NCI-H526 treated with DMSO at 0.1 percent for 48 hours (cell line): Measurements from ENCODE around the gene RER1.

Experiments
- DNase-seq: peaks from one replicate; lab custom pipeline; 2025; lab: John Stamatoyannopoulos, UW

RER1 gene

DNA sequence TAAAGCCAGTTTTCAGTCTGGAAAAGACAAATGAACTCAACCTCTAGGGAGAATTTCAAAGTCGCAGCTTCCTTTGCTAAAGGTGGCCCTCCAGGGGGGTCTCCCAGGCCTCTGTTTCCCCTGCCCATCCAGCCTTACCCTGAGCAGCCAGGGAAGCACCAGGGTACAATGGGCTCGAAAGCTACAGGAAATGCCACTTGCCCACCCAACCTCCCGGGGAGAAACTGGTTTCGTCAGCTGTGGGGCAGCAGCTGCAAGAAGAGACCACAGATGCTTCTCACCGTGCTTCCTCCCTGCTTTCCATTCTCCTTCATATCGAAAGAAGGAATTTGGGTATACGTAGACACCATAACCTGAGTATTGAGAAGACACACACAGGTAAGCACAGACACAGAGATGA lies 2.0 kb upstream of the RER1 start:
- DNase-seq = no peak

DNA sequence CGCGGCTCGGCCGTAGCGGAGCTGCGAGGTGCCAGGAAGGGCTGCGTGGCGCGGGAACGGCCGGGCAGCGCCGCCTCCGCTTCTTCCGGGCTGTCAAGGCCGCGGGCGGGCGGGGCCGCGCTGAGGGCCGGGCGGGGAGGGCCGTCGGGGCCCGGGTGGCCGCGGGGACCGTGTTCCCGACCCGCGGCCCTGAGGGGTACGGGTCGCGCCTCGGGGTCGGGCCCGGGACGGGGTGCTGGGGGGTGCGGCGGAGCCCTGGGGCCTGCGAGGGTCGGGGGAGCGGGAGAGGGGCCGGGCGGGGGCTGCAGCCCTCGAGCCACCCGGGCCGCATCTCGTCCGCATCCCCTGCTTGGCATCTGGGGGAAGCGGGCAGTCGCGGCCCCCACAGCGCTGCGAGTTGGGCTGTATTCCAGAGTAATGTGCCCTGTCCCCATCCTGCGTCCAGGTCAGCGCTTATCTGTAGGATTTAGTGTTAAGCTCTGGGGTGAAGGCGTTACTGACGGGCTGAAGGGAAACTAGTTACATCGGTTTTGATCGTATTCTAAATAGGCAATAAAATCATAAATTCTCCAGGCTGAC lies 379 bp downstream of the RER1 start:
- no peak for DNase-seq

DNA sequence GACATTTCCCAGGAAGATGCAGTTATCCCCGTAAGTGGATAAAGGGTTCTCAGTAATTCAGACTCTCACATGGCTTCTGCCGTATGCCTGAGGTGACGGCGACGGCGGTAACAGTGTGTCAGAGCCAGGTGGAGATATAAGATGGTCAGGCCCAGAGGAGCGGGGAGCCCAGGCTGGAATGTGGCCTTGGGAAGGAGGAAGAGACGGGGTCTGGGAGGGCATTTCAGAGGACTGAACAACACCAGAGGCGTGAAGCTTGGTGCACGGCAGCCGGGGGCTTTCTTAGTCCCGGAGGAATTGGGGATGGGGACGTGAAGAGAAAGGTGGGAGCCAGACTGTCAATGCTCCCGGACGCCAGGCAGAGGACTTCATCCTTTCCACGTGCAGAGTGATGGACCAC lies 1.0 kb downstream of the RER1 start:
- DNase-seq = no peak

DNA sequence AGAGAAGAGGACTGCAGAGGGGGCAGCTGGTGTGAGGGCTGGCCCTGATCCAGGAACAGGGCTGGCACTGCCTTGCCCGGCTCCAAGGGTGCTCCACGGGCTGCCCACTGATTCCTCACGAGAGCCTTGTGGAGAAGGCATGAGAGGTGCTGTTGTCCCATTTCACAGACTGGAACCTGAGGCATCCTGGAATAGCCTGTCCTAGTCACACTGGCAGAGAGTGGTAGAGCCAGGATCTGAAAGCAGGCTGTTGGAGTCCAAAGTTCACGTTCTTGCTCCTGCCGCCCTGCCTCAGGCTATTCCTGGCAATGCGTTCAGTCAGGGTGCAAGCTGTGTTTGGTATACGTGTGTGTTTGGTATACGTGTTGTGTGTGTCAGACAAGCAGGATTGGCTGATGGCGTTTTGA lies 1.8 kb downstream of the RER1 start:
- no peak for DNase-seq

DNA sequence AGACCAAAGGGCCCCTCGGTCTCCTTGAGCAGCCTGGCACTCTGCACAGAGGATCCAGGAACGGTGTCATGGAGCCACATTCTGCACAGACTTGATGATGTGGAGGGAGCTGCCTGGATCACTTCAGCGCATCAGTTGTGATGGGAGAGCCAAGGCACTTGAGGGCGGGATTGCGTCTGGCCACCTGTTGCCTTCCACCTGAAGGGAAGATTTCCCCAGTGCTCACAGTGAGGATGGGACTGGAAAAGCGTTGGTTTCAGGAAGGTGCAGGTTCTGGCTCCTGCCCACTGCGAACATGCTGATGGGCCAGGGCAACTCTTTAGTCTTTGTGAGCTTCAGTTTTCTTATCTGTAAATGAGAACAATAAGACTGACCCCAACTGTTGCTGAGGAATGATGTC lies 2.6 kb downstream of the RER1 start:
- no peak for DNase-seq

DNA sequence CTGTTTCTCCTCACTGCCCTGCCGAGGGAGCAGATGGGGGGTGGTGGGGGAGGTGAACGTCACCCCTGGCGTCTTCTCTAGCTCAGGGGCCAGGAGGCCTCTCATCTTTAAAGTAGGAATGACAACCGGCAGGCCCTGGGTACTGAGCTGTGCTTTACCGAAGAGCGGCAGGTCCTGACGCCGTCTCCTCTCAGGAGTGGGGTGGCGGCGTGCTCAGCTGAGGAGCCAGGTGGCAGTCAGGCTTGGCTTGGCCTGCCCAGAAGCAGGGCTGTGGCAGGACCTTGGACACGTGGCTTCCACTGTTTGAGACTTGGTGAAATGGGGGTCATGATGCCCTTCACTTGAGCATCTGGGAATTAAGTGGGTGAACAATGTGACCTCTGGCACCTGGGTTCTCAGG lies 3.1 kb downstream of the RER1 start:
- no peak for DNase-seq

DNA sequence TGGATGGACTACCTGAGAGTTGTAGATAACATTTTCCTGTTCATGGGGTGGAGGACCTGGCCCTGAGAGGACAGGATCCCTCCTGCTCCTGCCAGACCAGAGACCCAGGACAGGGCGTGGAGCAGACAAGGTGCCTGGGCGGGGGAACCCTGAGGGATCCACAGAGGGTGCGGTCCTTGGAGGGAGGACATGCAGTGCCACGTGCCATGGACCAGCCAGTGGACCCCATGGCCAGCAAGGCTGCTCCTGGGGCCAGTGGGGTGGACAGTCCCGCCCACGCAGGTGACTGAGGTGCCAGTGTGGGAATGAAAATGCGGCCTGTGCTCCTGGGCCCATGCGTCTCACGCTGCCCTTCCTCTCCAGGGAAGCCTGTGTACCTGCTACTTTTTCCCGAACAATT lies 3.6 kb downstream of the RER1 start:
- DNase-seq = no peak

DNA sequence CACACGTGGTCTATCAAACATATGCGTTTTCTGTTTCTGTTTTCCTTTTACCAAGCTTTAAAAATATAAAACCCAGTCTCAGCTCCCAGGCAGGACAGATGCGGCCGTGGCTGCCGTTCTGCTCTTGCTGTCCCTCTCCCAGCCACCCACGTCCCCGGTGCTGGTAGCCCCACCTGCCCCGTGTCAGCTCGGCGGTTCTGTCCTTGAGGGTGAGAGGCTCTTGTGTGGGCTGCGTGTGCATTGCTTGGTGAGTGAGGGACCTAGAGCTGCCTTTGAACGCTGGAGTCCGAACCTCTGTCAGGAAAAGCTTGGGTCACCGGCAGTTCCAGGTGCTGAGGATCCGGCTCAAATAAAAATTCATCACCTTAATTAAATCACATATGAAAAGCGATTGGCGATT lies 4.4 kb downstream of the RER1 start:
- no peak for DNase-seq

DNA sequence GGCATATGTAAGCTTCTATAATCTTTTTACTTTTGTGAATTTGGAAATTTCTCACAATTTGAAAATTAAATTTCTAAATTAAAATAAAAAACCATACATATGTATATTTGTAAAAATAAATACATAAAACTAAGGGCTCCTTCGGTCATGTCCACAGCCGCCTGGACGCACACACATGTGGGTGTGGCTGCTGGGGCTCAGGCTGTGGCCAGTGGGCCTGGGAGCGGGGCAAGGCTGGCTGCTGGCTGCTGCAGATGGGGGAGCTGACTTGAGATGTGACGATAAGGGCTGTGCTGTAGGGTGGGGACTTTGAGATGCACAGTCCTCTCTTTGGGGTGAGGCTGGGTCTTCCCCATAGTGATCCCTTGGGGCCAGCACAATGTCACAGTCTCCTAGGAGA lies 4.8 kb downstream of the RER1 start:
- no peak for DNase-seq

DNA sequence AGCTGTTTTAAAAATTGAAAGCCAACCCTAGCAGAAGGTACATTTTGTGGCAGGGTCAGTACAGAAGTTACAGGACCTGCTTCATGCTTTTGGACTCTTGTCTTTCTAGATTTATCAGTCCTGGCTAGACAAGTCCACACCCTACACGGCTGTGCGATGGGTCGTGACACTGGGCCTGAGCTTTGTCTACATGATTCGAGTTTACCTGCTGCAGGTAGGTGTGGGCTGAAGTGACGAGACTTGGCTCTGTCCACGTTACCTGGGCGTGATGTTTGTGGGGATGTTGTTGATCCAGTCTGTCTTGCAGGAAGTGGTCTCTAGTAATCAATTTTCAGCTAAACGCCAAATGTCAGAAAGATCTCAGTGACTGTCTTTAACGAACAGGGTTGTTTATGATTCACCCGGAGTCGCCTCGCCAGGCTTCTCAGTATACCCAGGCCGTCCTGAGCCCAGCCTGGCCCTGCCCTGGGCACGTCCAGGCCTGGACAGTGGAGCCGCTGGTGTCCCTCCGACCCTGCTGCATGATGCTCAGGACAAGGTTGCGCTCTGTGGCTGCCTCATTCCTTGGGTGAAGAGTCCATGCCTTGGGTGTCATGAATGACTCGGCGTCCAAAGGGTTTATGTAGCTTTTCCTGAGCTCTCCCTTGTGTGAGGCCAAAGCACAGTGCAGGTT lies 5.5 kb downstream of the RER1 start:
- no peak for DNase-seq

DNA sequence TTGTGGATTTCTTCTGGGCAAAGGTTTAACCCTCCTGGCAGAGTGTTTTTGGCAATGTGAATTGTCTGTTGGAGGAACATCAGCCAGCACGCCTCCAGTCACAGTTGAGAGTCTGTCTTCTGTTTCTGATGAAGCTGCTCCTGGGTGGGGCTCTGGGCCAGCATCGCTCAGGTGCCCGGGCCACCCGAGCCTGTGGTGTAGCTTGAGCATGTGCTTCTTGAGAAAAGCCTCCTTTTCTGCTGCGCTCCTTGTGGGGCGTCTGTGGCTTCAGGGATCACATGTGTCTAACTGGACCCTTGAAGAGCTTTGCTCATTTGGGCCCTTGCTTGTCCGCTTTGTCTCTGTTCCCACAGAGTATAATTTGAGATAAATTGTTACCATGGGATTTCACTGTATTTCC lies 7.2 kb downstream of the RER1 start:
- DNase-seq = no peak

DNA sequence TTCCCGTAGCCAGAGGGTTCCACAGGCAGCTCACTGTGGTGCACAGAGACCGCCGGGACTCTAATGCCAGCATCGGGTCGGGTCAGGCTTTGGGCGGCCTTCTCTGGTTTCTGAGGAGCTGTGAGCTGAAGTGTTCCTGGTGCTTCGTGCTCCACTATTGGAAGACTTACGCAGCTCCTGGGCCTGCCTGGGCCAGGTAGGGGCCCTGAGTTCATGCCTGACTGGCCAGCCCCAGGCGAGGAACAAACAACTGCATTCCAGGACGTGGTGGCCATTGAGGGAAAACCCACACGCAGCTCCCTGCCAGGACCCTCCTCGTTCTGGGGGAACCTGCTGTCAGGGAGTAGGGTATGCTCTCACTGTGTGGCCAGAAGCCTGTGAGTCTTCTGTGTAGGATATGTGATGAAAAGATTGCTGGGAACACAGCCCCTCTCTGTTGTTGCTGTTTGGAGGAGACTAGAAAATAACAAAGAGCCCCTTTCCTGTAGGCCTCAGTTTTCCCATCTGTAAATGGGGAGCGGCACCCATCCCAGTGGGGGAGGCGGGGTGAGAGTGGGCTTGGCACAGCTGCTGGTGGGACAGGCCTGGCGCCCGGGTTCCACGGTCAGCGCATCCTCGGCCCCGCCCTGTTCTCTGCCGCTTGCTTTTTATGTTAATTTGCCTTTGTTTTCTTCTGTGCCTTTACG lies 8.4 kb downstream of the RER1 start:
- no peak for DNase-seq

DNA sequence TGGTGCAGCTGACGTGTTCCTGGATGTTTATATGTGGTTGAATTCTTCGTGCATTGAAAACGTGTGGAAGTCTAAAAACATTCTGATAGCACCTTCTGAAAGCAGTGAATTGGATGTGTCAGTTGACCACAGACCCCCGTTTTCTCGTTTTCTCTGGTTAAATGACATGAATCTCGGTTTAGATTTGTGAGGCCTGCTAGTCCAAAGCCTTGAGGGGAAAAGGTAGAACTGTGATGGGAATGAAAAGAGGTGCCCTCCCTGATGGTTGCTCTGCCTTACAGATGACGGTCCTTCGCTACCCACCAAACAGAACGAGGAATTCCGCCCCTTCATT lies 8.9 kb downstream of the RER1 start:
- DNase-seq = no peak

DNA sequence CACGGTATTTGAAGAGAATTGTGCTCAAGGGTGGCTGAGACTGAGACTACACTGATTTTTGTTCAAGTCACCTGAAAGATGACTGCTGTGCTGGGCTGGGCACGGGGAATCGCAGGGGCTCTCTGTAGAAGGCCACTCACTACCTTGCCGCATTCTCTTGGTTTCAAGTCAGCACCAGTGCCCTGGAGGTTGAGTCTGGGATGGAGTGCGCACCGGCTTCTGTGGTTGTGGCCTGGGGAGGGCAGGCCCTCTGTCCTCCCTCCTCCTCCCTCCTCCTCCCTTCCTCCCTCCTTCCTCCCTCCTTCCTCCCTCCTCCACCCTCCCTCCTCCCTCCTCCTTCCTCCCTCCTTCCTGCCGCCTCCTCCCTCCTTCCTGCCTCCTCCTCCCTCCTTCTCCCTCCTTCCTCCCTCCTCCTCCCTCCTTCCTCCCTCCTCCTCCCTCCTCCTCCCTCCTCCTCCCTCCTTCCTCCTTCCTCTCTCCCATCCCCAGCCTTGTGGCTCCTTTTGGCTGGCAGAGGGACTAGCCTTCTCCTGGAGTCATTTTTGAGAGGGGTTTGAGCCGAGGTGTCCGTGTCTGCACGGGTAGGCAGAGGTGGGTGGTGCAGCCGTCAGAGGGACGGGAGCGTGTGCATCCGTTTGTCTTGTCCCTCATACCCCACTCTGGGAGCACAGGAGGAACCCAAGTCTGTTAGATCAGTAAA lies 9.5 kb downstream of the RER1 start:
- DNase-seq = no peak

DNA sequence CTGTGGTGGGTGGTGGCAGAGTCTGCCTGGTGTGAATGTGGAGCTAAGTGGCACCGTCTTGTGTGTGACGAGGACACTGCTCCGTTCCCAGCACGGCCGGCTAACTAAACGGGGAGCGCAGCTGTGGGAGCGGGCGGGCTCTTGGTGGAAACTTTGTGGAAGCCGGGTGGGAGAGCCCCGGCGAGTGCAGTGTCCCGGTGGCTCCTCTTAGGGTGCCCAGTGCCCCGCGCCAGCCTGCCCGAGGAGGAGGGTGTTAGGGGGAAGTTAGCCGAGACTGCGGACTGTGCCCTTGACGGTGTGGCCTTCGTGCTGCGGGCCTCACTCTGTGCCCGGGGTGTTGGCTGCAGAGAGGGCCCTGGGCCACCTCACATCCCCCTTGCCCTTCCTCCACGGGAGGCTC lies 10.8 kb downstream of the RER1 start:
- DNase-seq = no peak

DNA sequence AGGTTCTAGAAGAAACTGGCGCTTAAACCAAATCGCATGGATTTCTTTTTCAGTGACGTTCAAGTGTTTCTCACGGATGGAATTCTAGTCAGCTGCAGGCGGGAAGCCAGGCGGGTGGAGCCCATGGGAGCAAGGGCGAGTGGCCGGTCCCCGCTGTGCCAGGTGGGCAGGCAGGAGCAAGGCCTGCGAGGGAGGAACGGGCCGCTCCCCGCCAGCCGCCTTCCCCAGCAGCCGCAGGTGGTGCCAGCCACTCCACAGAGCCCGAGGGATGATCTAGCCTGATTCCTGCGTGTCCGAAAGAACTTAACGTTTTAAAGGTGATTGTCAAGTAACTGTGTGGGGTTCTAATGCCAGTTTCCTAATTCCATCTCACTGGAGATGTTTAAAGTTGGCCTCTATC lies 11.6 kb downstream of the RER1 start:
- DNase-seq = no peak

DNA sequence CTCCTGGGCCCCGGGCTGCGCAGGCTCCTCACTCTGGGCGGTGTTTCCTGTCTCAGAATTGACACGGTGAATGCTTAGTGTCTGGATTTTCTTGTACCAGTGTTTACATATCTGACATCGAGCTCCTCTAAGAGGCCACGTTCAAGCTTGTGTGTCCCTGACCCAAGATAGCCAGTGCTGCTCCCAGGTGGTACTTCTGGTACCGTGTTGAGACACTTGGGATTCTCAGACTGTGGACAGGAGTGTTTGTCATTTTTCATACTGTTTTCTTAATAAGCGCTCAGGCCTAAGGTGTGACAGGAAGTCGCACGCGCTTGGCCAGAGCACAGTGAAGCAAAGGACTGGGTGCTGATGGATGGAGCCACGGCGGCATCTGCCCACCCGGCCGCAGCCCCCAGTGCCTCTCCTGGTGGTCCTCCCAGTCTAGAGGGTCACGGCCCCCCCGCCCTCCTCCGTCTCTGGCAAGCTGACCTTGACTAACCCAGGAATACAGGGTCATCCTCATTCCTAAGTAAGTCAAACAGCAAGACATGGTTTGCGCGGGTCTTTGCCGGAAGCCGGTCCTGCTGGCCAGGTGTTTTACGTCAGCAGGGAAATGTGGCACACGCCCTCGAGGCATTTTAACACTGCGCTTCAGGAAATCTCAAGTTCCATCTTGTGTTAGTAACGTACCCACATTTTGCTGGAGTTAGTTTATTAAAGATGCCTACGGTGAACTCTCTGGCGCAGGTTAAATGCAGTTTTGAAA lies 12.7 kb downstream of the RER1 start:
- no peak for DNase-seq

DNA sequence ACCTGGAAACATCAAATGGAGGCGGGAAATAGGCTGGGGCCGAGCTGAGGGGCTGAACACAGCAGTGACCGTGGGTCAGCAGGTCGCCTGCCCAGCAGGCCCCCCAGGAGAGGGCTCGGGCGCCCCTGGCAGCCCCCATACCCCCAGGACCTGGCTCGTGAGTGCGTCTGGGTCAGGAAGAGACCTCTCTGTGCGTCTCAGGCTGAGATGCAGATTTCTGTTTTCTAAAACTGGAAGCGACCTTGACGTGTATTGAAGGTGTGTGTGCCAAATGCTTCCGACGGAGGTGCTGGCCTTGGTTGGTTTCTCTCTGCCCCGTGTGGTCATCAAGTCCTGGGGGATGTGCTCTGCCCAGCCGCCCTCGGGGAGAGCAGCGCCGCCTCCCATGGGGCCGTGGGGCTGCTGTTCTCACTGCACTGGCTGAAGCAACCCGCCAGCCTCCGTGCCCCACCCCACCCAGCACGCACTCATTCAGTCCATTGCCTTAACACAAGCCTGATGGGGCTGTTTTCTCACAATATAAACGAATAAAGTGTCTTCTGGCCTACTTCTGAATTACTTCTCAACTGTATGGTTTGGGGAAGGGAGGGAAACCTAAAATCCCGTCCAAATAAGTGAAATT lies 13.4 kb downstream of the RER1 start:
- DNase-seq = no peak

DNA sequence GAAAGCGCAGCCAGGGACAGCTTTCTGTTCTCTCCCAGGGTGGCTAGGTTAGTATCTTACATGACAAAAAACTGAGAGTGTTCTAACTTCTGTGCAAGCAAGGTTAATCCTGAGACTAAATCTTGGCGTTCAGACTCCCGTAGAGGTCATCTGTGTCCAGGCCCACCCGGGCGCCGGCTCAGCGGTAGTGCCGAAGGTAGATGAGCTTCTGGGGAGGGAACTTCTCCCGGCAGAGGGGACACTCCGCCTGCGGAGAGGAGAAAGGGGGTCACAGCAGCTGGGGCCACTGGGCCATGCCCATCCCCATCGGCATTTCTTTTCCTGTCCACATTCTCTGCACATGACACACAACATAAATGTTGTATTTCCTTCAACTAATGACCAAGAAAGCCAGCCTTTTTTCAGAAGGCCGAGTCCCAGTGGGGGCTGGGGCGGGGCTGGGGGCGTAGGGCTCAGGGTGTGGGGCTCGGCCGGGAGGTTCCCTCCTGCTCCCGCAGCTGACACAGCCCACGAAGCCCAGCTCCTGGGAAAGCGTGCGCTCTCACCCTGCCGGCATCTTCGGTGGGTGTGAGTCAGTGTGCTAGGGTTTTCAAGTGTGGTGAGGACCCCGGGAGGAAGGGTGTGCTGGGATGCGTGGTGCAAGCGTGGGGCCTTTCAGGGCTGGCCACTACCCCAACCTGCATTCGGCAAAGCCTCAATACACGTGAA lies 14.1 kb downstream of the RER1 start:
- DNase-seq = no peak

DNA sequence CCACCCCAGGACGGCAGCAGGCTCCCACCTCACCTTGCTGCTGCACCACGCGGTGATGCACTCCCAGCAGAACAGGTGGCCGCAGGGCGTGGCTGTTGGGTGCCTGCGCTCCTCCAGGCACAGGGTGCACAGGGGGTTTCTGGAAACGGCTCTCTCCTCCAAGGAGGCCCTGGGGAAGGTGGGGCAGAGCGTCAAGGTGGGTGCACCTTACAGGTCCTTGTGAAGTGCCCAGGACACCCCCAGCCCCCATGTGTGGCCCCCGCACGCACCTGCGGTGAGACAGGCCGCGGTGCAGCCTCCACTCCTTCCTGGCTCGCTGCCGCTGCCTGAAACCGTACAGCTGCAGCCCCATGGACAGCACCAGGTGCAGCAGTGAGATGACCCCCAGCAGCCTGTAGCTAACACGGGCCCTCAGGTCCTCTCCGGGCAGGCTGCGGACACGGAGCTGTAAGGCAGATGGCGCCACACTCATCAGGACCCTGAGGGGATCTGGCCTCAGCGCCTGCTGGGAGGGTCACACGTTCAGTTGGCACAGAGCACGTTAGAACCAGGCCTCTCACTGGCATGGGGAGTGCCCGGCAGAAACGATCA lies 14.9 kb downstream of the RER1 start:
- DNase-seq = no peak
